ENCODE results near the gene GRIK4. TPM values are rescaled to one million over a fixed set of nuclear protein-coding genes. Genes with fewer than 3 reads are reported as not detected.
A peak's percentile ranks its signal among the peaks of the same experiment; 100 is the strongest.
"Not testable (repeated sequence)": the region's sequence is repeated elsewhere in the genome, so short reads cannot be mapped to it uniquely, and the experiment has no call there.

Gene GRIK4
- 0.10 TPM for total RNA-seq

- peak; percentile 94 for DNase-seq
Measured at GRCh38 chr11:120511116-120511819, at the start of gene GRIK4. Gene GRIK4, plus strand, starts transcription at chr11:120511748. Its CDS starts 148,571 bp downstream, at chr11:120660319.

GRCh38 chr11:120462825-120463224, 48.7 kb upstream of the GRIK4 start:
- DNase-seq = no peak

- DNase-seq = no peak
Measured at GRCh38 chr11:120465921-120466534, 45.5 kb upstream of the GRIK4 start.

GRCh38 chr11:120467627-120468026, 43.9 kb upstream of the GRIK4 start:
- DNase-seq = no peak

- DNase-seq = no peak
Measured at GRCh38 chr11:120471131-120471530, 40.4 kb upstream of the GRIK4 start.

- no peak for DNase-seq
Measured at GRCh38 chr11:120471994-120472393, 39.6 kb upstream of the GRIK4 start.

GRCh38 chr11:120473503-120473902, 38.0 kb upstream of the GRIK4 start:
- no peak for DNase-seq

- DNase-seq = no peak
Measured at GRCh38 chr11:120482149-120482548, 29.4 kb upstream of the GRIK4 start.

- no peak for DNase-seq
Measured at GRCh38 chr11:120484722-120485121, 26.8 kb upstream of the GRIK4 start.

- DNase-seq = no peak
Measured at GRCh38 chr11:120486138-120486537, 25.4 kb upstream of the GRIK4 start.

- DNase-seq = no peak
Measured at GRCh38 chr11:120489799-120490198, 21.7 kb upstream of the GRIK4 start.

- no peak for DNase-seq
Measured at GRCh38 chr11:120492486-120492885, 19.1 kb upstream of the GRIK4 start.

GRCh38 chr11:120494595-120494994, 17.0 kb upstream of the GRIK4 start:
- no peak for DNase-seq

- DNase-seq = no peak
Measured at GRCh38 chr11:120499088-120499487, 12.5 kb upstream of the GRIK4 start.

- DNase-seq = no peak
Measured at GRCh38 chr11:120499859-120500258, 11.7 kb upstream of the GRIK4 start.

- DNase-seq = no peak
Measured at GRCh38 chr11:120500414-120501071, 11.0 kb upstream of the GRIK4 start.

GRCh38 chr11:120501440-120501839, 10.1 kb upstream of the GRIK4 start:
- DNase-seq = no peak

GRCh38 chr11:120501976-120502755, 9.4 kb upstream of the GRIK4 start:
- DNase-seq = no peak

- not testable (repeated sequence) for DNase-seq
Measured at GRCh38 chr11:120503529-120503928, 8.0 kb upstream of the GRIK4 start.

- no peak for DNase-seq
Measured at GRCh38 chr11:120505801-120506425, 5.6 kb upstream of the GRIK4 start.

- DNase-seq = no peak
Measured at GRCh38 chr11:120509346-120510053, 2.0 kb upstream of the GRIK4 start.

Measured in tongue (tissue), 2 donors.